ENCODE measurements around the gene PCDH12. TPM values are rescaled to one million over a fixed set of nuclear protein-coding genes. Genes with fewer than 3 reads are reported as not detected.

Gene PCDH12
- total and polyA plus RNA-seq, 10 of the 15 experiments (the other 5 are each of a cell fraction or from before 2014, with no cell fraction given) = 0.01 to 0.14 (median 0.06) TPM; not detected in 4

DNA sequence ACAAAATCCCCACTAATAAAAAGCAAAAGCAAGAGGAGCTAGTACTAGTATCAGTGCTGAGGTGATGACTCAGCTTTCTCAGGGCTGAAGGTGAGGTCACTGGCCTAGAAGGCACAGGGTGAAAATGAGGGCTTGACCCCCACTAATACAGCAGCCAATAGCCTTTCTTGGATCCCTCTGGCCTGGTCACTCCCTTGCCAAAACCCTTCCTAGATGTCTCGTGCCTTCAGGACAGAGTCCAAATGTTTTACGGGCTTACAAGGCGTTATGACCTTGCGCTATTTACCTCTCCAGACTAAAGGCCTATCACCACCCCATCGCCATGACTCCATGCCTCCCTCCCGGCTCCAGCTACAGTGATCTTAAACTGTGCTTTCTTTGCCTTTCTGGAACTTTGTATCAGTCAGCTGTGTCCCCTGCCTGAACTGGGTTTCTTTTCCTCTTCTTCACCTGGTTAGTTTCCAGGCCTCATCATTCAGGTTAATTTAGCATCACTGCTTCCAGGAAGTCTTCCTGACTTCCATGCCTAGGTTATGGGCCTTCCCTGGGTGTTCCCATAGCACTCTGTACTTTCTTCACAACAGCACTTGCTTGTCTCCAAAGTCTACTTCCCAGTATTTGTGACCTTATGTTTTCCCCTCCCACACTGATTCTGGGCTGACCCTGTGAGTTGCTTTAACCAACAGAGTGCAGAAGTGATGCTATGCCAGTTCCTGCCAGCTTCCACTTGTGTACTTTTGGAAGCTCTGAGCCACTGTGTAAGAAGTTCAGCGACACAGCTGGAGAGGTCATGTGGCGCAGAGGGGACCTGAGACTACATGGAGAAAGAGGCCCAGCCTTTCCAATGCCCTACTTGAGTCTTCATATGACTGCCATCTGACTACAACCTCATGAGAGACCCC is 38.5 kb downstream of the PCDH12 start:
- Histone ChIP-seq H3K27ac (ENCODE audit: control insufficient read depth, insufficient read depth) (no peak overlapping the region), H3K4me3 (no peak overlapping the region), H3K79me2 (ENCODE audit: control insufficient read depth, insufficient read depth, low read length) (peaks cover 11% of the 10 kb centered on the region), H4K20me1 (ENCODE audit: control insufficient read depth, insufficient read depth) (no peaks in the 10 kb centered on the region), H3K4me1 (ENCODE audit: control insufficient read depth, insufficient read depth, low read length) (peaks cover 17% of the 10 kb centered on the region), H3K36me3 (ENCODE audit: control insufficient read depth in 2 of 2, insufficient read depth in 2 of 2, low read length in 1 of 2) (no peaks in the 10 kb centered on the region), H3K9me3 (replicated peaks; ENCODE audit: control insufficient read depth, insufficient read depth, low read length) (no peaks in the 10 kb centered on the region), H2AFZ (ENCODE audit: control insufficient read depth, low read depth, low read length) (no peak overlapping the region), H3K27me3 (replicated peaks in 1 of 2; ENCODE audit: control insufficient read depth in 2 of 2, insufficient read depth in 2 of 2, low read length in 1 of 2) (no peaks in the 10 kb centered on the region), H3K4me2 (ENCODE audit: control insufficient read depth, insufficient read depth) (no peak overlapping the region), H3K9ac (ENCODE audit: control insufficient read depth, insufficient read depth, low read length) (no peak overlapping the region)
- SMC1A ChIA-PET (ENCODE audit: uncharacterized antibody, unreplicated experiment) = interaction anchor here (0.8 kb wide), 1 partner anchor 105 kb away, joined by 3 read pairs; no protein-coding TSS in a partner anchor
- TF ChIP-seq BMI1 (IDR thresholded peaks at IDR 0.05; ENCODE audit: borderline replicate concordance) (no peak), LARP7 (IDR thresholded peaks at IDR 0.05) (no peak), HCFC1 (IDR thresholded peaks at IDR 0.05; ENCODE audit: low read length) (no peak), MYC (IDR thresholded peaks at IDR 0.05; ENCODE audit: insufficient read depth, insufficient read length, insufficient replicate concordance, low read length, severe bottlenecking) (no peak), FOXK2 (IDR thresholded peaks at IDR 0.05) (no peak), GABPA (IDR thresholded peaks at IDR 0.05; ENCODE audit: low read depth) (no peak), TCF12 (IDR thresholded peaks at IDR 0.05; ENCODE audit: low read depth, low read length) (no peak), HDGF (IDR thresholded peaks at IDR 0.05) (no peak), YBX1 (IDR thresholded peaks at IDR 0.05) (no peak)
- TF ChIP-seq, protein P1, sequence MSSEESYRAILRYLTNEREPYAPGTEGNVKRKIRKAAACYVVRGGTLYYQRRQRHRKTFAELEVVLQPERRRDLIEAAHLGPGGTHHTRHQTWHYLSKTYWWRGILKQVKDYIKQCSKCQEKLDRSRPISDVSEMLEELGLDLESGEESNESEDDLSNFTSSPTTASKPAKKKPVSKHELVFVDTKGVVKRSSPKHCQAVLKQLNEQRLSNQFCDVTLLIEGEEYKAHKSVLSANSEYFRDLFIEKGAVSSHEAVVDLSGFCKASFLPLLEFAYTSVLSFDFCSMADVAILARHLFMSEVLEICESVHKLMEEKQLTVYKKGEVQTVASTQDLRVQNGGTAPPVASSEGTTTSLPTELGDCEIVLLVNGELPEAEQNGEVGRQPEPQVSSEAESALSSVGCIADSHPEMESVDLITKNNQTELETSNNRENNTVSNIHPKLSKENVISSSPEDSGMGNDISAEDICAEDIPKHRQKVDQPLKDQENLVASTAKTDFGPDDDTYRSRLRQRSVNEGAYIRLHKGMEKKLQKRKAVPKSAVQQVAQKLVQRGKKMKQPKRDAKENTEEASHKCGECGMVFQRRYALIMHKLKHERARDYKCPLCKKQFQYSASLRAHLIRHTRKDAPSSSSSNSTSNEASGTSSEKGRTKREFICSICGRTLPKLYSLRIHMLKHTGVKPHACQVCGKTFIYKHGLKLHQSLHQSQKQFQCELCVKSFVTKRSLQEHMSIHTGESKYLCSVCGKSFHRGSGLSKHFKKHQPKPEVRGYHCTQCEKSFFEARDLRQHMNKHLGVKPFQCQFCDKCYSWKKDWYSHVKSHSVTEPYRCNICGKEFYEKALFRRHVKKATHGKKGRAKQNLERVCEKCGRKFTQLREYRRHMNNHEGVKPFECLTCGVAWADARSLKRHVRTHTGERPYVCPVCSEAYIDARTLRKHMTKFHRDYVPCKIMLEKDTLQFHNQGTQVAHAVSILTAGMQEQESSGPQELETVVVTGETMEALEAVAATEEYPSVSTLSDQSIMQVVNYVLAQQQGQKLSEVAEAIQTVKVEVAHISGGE (CRISPR knock-in tag; IDR thresholded peaks at IDR 0.05) = no peak
- TF ChIP-seq, protein P2, sequence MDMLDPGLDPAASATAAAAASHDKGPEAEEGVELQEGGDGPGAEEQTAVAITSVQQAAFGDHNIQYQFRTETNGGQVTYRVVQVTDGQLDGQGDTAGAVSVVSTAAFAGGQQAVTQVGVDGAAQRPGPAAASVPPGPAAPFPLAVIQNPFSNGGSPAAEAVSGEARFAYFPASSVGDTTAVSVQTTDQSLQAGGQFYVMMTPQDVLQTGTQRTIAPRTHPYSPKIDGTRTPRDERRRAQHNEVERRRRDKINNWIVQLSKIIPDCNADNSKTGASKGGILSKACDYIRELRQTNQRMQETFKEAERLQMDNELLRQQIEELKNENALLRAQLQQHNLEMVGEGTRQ (IDR thresholded peaks at IDR 0.05; ENCODE audit: borderline replicate concordance, low read depth, low read length) = no peak
- intact Hi-C loops (cut with micrococcal nuclease; ENCODE audit: unreplicated experiment) = no loop called here
- POLR2A ChIA-PET = no interaction called here
- no TSS peak for BruUV-seq (replicated peaks)
- RAD21 ChIA-PET (ENCODE audit: unreplicated experiment) = no interaction called here
- in situ Hi-C loops (cut with MboI) = no loop called here
- DNase-seq (ENCODE audit: low read depth, low spot score) = no peak
- ATAC-seq = no peak
- no peak for FAIRE-seq
- CTCF ChIA-PET = interaction anchor here (1.3 to 3.8 kb wide), 3 partner anchors 29 to 228 kb away, joined by 4 to 16 read pairs (median 5); no protein-coding TSS in a partner anchor
- 98% methylated on average over 8 of the region's 8 CpGs for WGBS (ENCODE audit: insufficient coverage, insufficient replicate concordance, low lambda C conversion rate, missing lambda C conversion rate)
